Fibroblast of mammary gland (primary cell): ENCODE data around the gene RHOT1.
"Not testable (repeated sequence)": the region's sequence is repeated elsewhere in the genome, so short reads cannot be mapped to it uniquely, and the experiment has no call there.

ENCODE experiments used
- DNase-seq: peaks from one replicate; pipeline ENCODE4 v3.0.0-alpha.2; 2010; ENCODE audit warnings: low read depth
- H3K4me3 ChIP-seq: 2 replicates; pipeline ENCODE4 v1.5.1; 2011; ENCODE audit warnings: low read depth, mild to moderate bottlenecking, low read length, moderate library complexity; ENCODE audit not compliant: control insufficient read depth
- CTCF ChIP-seq: conservative IDR thresholded peaks from 2 replicates; pipeline ENCODE4 v1.5.1; 2011; ENCODE audit warnings: low read depth, low read length, inconsistent platforms; ENCODE audit not compliant: control insufficient read depth, insufficient read depth

The RHOT1 gene

GRCh38 chr17:32116937-32117336 is 25.4 kb upstream of the RHOT1 start:
- no peak for DNase-seq
- no peak for TF ChIP-seq CTCF
- no peak overlapping the region for H3K4me3 ChIP-seq

- no peak for TF ChIP-seq CTCF
- H3K4me3 ChIP-seq: no peak overlapping the region
- no peak for DNase-seq
Measured at GRCh38 chr17:32117399-32117798, 24.9 kb upstream of the RHOT1 start.

- DNase-seq, H3K4me3 ChIP-seq: not testable (repeated sequence)
Measured at GRCh38 chr17:32118088-32118487, 24.2 kb upstream of the RHOT1 start.

- no peak overlapping the region for H3K4me3 ChIP-seq
- no peak for DNase-seq
- no peak for TF ChIP-seq CTCF
Measured at GRCh38 chr17:32118835-32119234, 23.5 kb upstream of the RHOT1 start.

GRCh38 chr17:32120141-32120540 is 22.2 kb upstream of the RHOT1 start:
- no peak for TF ChIP-seq CTCF
- H3K4me3 ChIP-seq: no peak overlapping the region
- no peak for DNase-seq

- DNase-seq: no peak
- no peak for TF ChIP-seq CTCF
- H3K4me3 ChIP-seq: no peak overlapping the region
Measured at GRCh38 chr17:32120716-32121115, 21.6 kb upstream of the RHOT1 start.

- no peak overlapping the region for H3K4me3 ChIP-seq
- DNase-seq: peak; percentile 64
- no peak for TF ChIP-seq CTCF
Measured at GRCh38 chr17:32123782-32124181, 18.5 kb upstream of the RHOT1 start.
